ENCODE data around the gene IMPA2.

DNA sequence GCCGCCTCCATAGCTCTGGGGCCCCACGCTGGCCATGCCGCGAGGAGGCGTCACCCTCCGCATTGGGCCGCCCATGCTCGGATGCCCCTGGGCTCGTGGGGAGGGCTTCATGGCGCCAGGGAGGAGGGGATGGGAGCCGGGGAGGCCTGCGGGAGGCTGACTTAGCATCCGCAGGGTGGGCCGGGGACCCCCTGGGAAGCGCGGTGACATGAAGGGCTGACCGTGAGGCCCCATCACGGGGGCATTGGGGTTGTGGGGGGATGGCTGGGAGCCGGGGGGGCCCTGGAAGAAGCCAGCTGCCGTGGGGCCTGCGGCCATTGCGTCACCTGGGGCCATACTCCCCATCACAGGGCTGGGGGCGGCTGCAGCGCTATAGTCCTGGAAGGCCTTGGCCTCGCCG, 86.4 kb downstream of the IMPA2 start:
- TF ChIP-seq, protein P1, sequence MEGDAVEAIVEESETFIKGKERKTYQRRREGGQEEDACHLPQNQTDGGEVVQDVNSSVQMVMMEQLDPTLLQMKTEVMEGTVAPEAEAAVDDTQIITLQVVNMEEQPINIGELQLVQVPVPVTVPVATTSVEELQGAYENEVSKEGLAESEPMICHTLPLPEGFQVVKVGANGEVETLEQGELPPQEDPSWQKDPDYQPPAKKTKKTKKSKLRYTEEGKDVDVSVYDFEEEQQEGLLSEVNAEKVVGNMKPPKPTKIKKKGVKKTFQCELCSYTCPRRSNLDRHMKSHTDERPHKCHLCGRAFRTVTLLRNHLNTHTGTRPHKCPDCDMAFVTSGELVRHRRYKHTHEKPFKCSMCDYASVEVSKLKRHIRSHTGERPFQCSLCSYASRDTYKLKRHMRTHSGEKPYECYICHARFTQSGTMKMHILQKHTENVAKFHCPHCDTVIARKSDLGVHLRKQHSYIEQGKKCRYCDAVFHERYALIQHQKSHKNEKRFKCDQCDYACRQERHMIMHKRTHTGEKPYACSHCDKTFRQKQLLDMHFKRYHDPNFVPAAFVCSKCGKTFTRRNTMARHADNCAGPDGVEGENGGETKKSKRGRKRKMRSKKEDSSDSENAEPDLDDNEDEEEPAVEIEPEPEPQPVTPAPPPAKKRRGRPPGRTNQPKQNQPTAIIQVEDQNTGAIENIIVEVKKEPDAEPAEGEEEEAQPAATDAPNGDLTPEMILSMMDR (IDR thresholded peaks at IDR 0.05) = no peak
- TF ChIP-seq POLR2A (IDR thresholded peaks at IDR 0.05) = no peak

All from right lobe of liver (tissue), 4 donors.